Measurements from ENCODE around the gene MIF4GD.

GRCh38 chr17:75231741-75232464 is 39.1 kb downstream of the MIF4GD start:
- TF ChIP-seq, protein P1, sequence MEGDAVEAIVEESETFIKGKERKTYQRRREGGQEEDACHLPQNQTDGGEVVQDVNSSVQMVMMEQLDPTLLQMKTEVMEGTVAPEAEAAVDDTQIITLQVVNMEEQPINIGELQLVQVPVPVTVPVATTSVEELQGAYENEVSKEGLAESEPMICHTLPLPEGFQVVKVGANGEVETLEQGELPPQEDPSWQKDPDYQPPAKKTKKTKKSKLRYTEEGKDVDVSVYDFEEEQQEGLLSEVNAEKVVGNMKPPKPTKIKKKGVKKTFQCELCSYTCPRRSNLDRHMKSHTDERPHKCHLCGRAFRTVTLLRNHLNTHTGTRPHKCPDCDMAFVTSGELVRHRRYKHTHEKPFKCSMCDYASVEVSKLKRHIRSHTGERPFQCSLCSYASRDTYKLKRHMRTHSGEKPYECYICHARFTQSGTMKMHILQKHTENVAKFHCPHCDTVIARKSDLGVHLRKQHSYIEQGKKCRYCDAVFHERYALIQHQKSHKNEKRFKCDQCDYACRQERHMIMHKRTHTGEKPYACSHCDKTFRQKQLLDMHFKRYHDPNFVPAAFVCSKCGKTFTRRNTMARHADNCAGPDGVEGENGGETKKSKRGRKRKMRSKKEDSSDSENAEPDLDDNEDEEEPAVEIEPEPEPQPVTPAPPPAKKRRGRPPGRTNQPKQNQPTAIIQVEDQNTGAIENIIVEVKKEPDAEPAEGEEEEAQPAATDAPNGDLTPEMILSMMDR (IDR thresholded peaks at IDR 0.05; ENCODE audit: borderline replicate concordance, extremely low read depth, low read length, poor library complexity, severe bottlenecking), result no peak
- TF ChIP-seq EZH2 (IDR thresholded peaks at IDR 0.05; ENCODE audit: borderline replicate concordance, low read depth, low read length, severe bottlenecking), result no peak
